HepG2 (cell line): ENCODE measurements around the gene CALML6. TPM values are rescaled to one million over a fixed set of nuclear protein-coding genes. Genes with fewer than 3 reads are reported as not detected.

Source experiments
- DBP ChIP-seq: sonication (generic); formaldehyde crosslinking; IDR thresholded peaks from 2 replicates; pipeline ENCODE4 v1.4.0; 2020; ENCODE audit warnings: missing genetic modification reagents; ENCODE audit errors: not compliant biosample characterization
- DPF2 ChIP-seq: sonication (generic); formaldehyde crosslinking; IDR thresholded peaks from 2 replicates; pipeline ENCODE4 v1.4.0; 2020; ENCODE audit warnings: mild to moderate bottlenecking, low read depth, missing genetic modification reagents, borderline replicate concordance
- EED ChIP-seq: sonication (generic); formaldehyde crosslinking; IDR thresholded peaks from 2 replicates; pipeline ENCODE4 v1.5.0; 2020; ENCODE audit warnings: mild to moderate bottlenecking, missing genetic modification reagents
- GATAD1 ChIP-seq: IDR thresholded peaks from 2 replicates; pipeline ENCODE4 v1.6.1; 2016; ENCODE audit warnings: missing genetic modification reagents, missing compliant biosample characterization
- GTF3A ChIP-seq: sonication (generic); formaldehyde crosslinking; conservative IDR thresholded peaks from 2 replicates; pipeline ENCODE4 v1.4.0; 2020; ENCODE audit warnings: mild to moderate bottlenecking, missing genetic modification reagents
- MLLT10 ChIP-seq: sonication (generic); formaldehyde crosslinking; IDR thresholded peaks from 2 replicates; pipeline ENCODE4 v1.4.0; 2020; ENCODE audit warnings: missing genetic modification reagents
- MTF1 ChIP-seq: sonication (generic); formaldehyde crosslinking; IDR thresholded peaks from 2 replicates; pipeline ENCODE4 v1.5.0; 2020; ENCODE audit warnings: missing genetic modification reagents
- REL ChIP-seq: sonication (generic); formaldehyde crosslinking; conservative IDR thresholded peaks from 2 replicates; pipeline ENCODE4 v1.8.0; 2022; ENCODE audit warnings: mild to moderate bottlenecking, missing genetic modification reagents, moderate library complexity
- SP1 ChIP-seq, 2 experiments: fragments of 450-650 bp in 1 of 2; sonication (generic) in 1 of 2; formaldehyde crosslinking in 1 of 2; IDR thresholded peaks; 2 replicates each; pipeline versions ENCODE4 v1.4.0 to v1.6.1; 2016 to 2020; ENCODE audit warnings: missing genetic modification reagents in 1 of 2
- SRF ChIP-seq: IDR thresholded peaks from 2 replicates; pipeline ENCODE4 v1.6.1; 2011; ENCODE audit warnings: mild to moderate bottlenecking, low read depth, low read length, moderate library complexity
- THRA ChIP-seq: sonication (generic); formaldehyde crosslinking; IDR thresholded peaks from 2 replicates; pipeline ENCODE4 v1.4.0; 2020; ENCODE audit warnings: missing genetic modification reagents, borderline replicate concordance
- USF2 ChIP-seq, 2 experiments: sonication (generic) in 1 of 2; formaldehyde crosslinking in 1 of 2; IDR thresholded peaks; 2 replicates each; pipeline versions ENCODE4 v1.5.1 to v1.6.1; 2011 to 2020; ENCODE audit warnings: borderline replicate concordance in 1 of 2, low read depth in 1 of 2, low read length in 1 of 2, mild to moderate bottlenecking in 1 of 2, missing genetic modification reagents in 1 of 2, moderate library complexity in 1 of 2
- ZFP91 ChIP-seq: sonication (generic); formaldehyde crosslinking; IDR thresholded peaks from 2 replicates; pipeline ENCODE4 v1.9.0; 2022; ENCODE audit warnings: missing genetic modification reagents, mild to moderate bottlenecking, borderline replicate concordance
- ZNF362 ChIP-seq: sonication (generic); formaldehyde crosslinking; IDR thresholded peaks from 2 replicates; pipeline ENCODE4 v1.4.0; 2020; ENCODE audit warnings: missing genetic modification reagents, mild to moderate bottlenecking, borderline replicate concordance
- ZNF616 ChIP-seq: sonication (generic); formaldehyde crosslinking; IDR thresholded peaks from 2 replicates; pipeline ENCODE4 v1.5.0; 2020; ENCODE audit warnings: low read depth, mild to moderate bottlenecking, missing genetic modification reagents
- ZSCAN5A ChIP-seq: sonication (generic); formaldehyde crosslinking; IDR thresholded peaks from 2 replicates; pipeline ENCODE4 v1.8.0; 2022; ENCODE audit warnings: mild to moderate bottlenecking, missing genetic modification reagents, borderline replicate concordance
- polyA plus RNA-seq, 8 experiments: library from polyadenylated mRNA; depleted of rRNA in 3 of 8; stranded (reverse) in 7 of 8; unstranded in 1 of 8; fragments of >200 nt; fragmentation: Illumina TruSeq in 4 of 8; extraction: Trizol in 4 of 8; gene quantifications; 2 replicates each; pipeline versions ENCODE4 v1.2.1 to v1.2.3, GENCODE V29; 2011 to 2016; ENCODE audit warnings: low read depth in 4 of 8, missing spikeins in 1 of 8, mixed read lengths in 1 of 8; ENCODE audit not compliant: insufficient read depth in 1 of 8
- total RNA-seq, 5 experiments: library from RNA; depleted of rRNA; stranded (reverse); fragments of >200 nt; fragmentation: Illumina TruSeq; extraction: Trizol; gene quantifications; 2 replicates each; pipeline ENCODE4 v1.2.3, GENCODE V29; 2016; ENCODE audit warnings: low read depth in 1 of 5

The CALML6 gene
- total and polyA plus RNA-seq, 2 of the 13 experiments (the other 11 are each of a cell fraction or from before 2014, with no cell fraction given), result 0.11 to 0.12 TPM

GRCh38 chr1:1920608-1921458, 5.8 kb downstream of the CALML6 start (continued):
- peak; percentile 56 for TF ChIP-seq ZFP91 (CRISPR knock-in tag)
- no peak for TF ChIP-seq ZNF362 (CRISPR knock-in tag)
- peak; percentile 65; the same call in 1 of the 2 replicates for TF ChIP-seq EED
- 0 out of 2 replicates have a peak, but pooled peaks have one; percentile 35 for TF ChIP-seq REL (CRISPR knock-in tag)
- no peak for TF ChIP-seq SP1 (IDR thresholded peaks at IDR 0.05)
- peak; percentile 16; the same call in 1 of the 2 replicates for TF ChIP-seq SP1 (CRISPR knock-in tag; IDR thresholded peaks at IDR 0.05)
- TF ChIP-seq GATAD1 (CRISPR knock-in tag), result peak; percentile 30; the same call in 1 of the 2 replicates
- TF ChIP-seq SRF, result no peak
- no peak for TF ChIP-seq MTF1 (CRISPR knock-in tag)
- no peak for TF ChIP-seq ZNF616 (CRISPR knock-in tag)
- peak; percentile 51; the same call in 1 of the 2 replicates for TF ChIP-seq DPF2 (CRISPR knock-in tag)
- TF ChIP-seq USF2 (IDR thresholded peaks at IDR 0.05; ENCODE audit: low read depth, low read length), result no peak
- TF ChIP-seq USF2 (CRISPR knock-in tag; IDR thresholded peaks at IDR 0.05; ENCODE audit: borderline replicate concordance), result no peak
- peak; percentile 30; the same call in 1 of the 2 replicates for TF ChIP-seq GTF3A
- no peak for TF ChIP-seq DBP
- no peak for TF ChIP-seq MLLT10
- no peak for TF ChIP-seq THRA
- no peak for TF ChIP-seq ZSCAN5A (CRISPR knock-in tag)
